Uterus (tissue), 2 donors: ENCODE measurements around the gene TPRG1.

Experiments
- CTCF ChIP-seq, 4 experiments: fragments of 200-600 bp in 2 of 4; fragments of 450-650 bp in 2 of 4; sonication (generic) in 2 of 4; IDR thresholded peaks; one replicate each; pipeline ENCODE4 v1.5.1; 2016 to 2019; ENCODE audit warnings: antibody characterized with exemption in 4 of 4, mild to moderate bottlenecking in 2 of 4, moderate library complexity in 1 of 4
- POLR2A ChIP-seq, 2 donors: fragments of 450-650 bp; IDR thresholded peaks; one replicate each; pipeline ENCODE4 v1.6.1; 2016; ENCODE audit warnings: antibody characterized with exemption in 2 of 2, mild to moderate bottlenecking in 1 of 2, moderate library complexity in 1 of 2

- TF ChIP-seq CTCF (IDR thresholded peaks at IDR 0.05) = peak in 1 of 4 experiments; percentile 5
- no peak for TF ChIP-seq POLR2A (IDR thresholded peaks at IDR 0.05)
These were observed 39.5 kb upstream of the TPRG1 start for GRCh38 chr3:189132231-189132671.
